Panc1 (cell line): ENCODE measurements around the gene MLEC. TPM values are rescaled to one million over a fixed set of nuclear protein-coding genes. Genes with fewer than 3 reads are reported as not detected.
A peak's percentile ranks its signal among the peaks of the same experiment; 100 is the strongest.
"Not testable (repeated sequence)": the region's sequence is repeated elsewhere in the genome, so short reads cannot be mapped to it uniquely, and the experiment has no call there.

ENCODE experiments used
- ATAC-seq: fragments of 200-7000 bp; cut with Tn5 transposase; 2 replicates; pipeline ENCODE4 v1.9.1; 2020; ENCODE audit warnings: mild to moderate bottlenecking, moderate library complexity
- BruUV-seq: library from RNA; stranded (reverse); fragments of 400-500 nt; replicated peaks from 2 replicates; lab custom pipeline; 2021; lab: Mats Ljungman, UMichigan
- CTCF ChIA-PET: fragments of 300-600 bp; sonication (Branson Sonifier 250); formaldehyde crosslinking; loops from one replicate; lab custom pipeline; 2022; ENCODE audit warnings: antibody characterized with exemption; lab: Charles Lee
- POLR2A ChIA-PET: fragments of 300-600 bp; sonication (Branson Sonifier 250); formaldehyde crosslinking; loops from one replicate; lab custom pipeline; 2022; ENCODE audit warnings: antibody characterized with exemption; lab: Charles Lee
- DNase-seq: peaks from one replicate; pipeline ENCODE4 v3.0.0-alpha.2; 2010; ENCODE audit warnings: low read depth, low spot score
- H3K27ac ChIP-seq: 2 replicates; pipeline ENCODE4 v1.5.1; 2011; ENCODE audit warnings: mild to moderate bottlenecking, low read length, inconsistent platforms
- H3K27me3 ChIP-seq: fragments of 200-500 bp; sonication (Bioruptor generic); 2 replicates; pipeline ENCODE4 v1.6.0; 2014; ENCODE audit warnings: low read length, inconsistent platforms; ENCODE audit not compliant: control insufficient read depth, insufficient read depth
- H3K36me3 ChIP-seq: fragments of 200-500 bp; sonication (Bioruptor generic); 2 replicates; pipeline ENCODE4 v1.5.1; 2014; ENCODE audit warnings: inconsistent platforms, mild to moderate bottlenecking, low read length, moderate library complexity; ENCODE audit not compliant: control insufficient read depth, insufficient read depth
- H3K4me1 ChIP-seq: 2 replicates; pipeline ENCODE4 v1.5.1; 2011; ENCODE audit warnings: inconsistent platforms, mild to moderate bottlenecking, low read length, moderate library complexity; ENCODE audit not compliant: control insufficient read depth, insufficient read depth
- H3K4me3 ChIP-seq, 2 experiments: 2 replicates each; pipeline ENCODE4 v1.5.1; 2011 to 2012; ENCODE audit warnings: low read depth in 2 of 2, low read length in 2 of 2, mild to moderate bottlenecking in 2 of 2, inconsistent platforms in 1 of 2, moderate library complexity in 1 of 2
- H3K9me3 ChIP-seq: fragments of 200-500 bp; sonication (Bioruptor generic); 2 replicates; pipeline ENCODE4 v1.5.1; 2014; ENCODE audit warnings: low read depth, mild to moderate bottlenecking, inconsistent platforms, low read length, moderate library complexity; ENCODE audit not compliant: control insufficient read depth, insufficient read depth
- POLR2AphosphoS5 ChIP-seq: IDR thresholded peaks from 2 replicates; pipeline ENCODE4 v1.6.1; 2012; ENCODE audit warnings: mild to moderate bottlenecking, low read depth, low read length, moderate library complexity
- SIN3A ChIP-seq: IDR thresholded peaks from 2 replicates; pipeline ENCODE4 v1.6.1; 2012; ENCODE audit warnings: low read depth, mild to moderate bottlenecking, low read length, moderate library complexity, borderline replicate concordance; ENCODE audit not compliant: insufficient read depth
- TCF7L2 ChIP-seq: IDR thresholded peaks from 2 replicates; pipeline ENCODE4 v1.6.1; 2011; ENCODE audit warnings: mild to moderate bottlenecking, low read depth, low read length, inconsistent platforms
- in situ Hi-C: cut with HindIII; loops from 2 replicates; pipeline ENCODE4 v1.10.0; 2016; ENCODE audit warnings: low sequenced_read_pairs, low pct_unique_long_range_greater_than_20kb
- intact Hi-C: fragments of 100-400 bp; cut with micrococcal nuclease; formaldehyde crosslinking; loops from one replicate; pipeline ENCODE4 v1.10.0; 2022; ENCODE audit not compliant: unreplicated experiment
- total RNA-seq: library from RNA; stranded (reverse); gene quantifications from one replicate; pipeline ENCODE4 v1.2.1, GENCODE V29; 2021; ENCODE audit not compliant: unreplicated experiment
- TF ChIP-seq, protein P1 (sequence below), 2 experiments: IDR thresholded peaks; 2 replicates each; pipeline ENCODE4 v1.6.1; 2011 to 2012; ENCODE audit warnings: low read depth in 2 of 2, control low read depth in 1 of 2, low read length in 1 of 2, mild to moderate bottlenecking in 1 of 2, moderate library complexity in 1 of 2; ENCODE audit not compliant: insufficient read depth in 1 of 2
- TF ChIP-seq, protein P2 (sequence below): fragments of 450-650 bp; IDR thresholded peaks from 2 replicates; pipeline ENCODE4 v1.5.1; 2017; ENCODE audit warnings: mild to moderate bottlenecking

The MLEC gene
- total RNA-seq, 1 experiment from 2014 or later: 171 TPM

DNA sequence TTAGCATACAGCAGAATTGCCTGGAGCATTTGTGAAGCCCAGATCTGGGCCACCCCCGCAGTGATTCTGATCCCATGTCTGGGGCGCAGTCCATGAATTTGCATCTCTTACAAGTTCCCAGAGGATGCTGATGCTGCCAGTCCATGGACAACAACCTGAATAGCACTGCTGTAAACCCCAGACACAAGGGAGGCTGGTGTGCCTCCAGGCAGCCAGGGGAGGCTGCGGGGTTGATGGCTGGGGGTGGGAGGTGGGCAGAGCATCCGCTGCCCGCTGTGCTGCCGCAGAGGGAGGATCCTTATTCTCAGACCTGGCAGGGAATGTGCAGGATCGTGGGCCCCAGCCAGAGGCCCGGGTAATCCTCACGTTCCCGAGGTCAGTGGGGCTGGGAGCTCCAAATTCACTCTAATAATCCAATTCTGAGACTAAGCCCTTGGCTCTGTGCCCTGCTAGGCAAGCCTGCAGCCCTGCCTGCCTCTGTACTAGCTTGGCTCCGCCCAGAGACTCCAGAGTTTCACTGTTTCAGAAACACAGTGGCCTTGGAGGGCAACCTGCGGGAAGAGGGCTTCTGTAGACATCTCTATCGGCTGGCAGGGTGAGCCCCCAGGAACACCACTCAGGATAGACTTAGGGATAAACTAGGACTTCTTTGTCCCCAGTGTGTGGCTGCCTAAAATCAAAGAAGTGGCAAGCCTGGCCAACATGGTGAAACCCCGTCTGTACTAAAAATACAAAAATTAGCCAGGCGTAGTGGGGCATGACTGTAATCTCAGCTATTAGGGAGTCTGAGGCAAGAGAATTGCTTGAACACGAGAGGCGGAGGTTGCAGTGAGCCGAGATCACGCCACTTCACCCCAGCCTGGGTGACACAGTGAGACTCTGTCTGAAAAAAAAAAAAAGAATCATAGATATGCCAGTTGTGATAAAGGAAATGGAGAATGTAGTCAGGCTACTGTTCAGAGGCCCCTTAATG is 17.8 kb upstream of the MLEC start:
- BruUV-seq: no TSS peak
- Histone ChIP-seq H3K4me3 (no peak overlapping the region), H3K9me3 (no peaks in the 10 kb centered on the region), H3K27ac (no peak overlapping the region), H3K4me1 (no peaks in the 10 kb centered on the region), H3K27me3 (no peaks in the 10 kb centered on the region), H3K36me3 (no peaks in the 10 kb centered on the region)
- DNase-seq (no peak), ATAC-seq (peak; percentile 37; the same call in 1 of the 2 replicates)
- in situ Hi-C loops (no loop called here), intact Hi-C loops (no loop called here)
- TF ChIP-seq, protein P1, sequence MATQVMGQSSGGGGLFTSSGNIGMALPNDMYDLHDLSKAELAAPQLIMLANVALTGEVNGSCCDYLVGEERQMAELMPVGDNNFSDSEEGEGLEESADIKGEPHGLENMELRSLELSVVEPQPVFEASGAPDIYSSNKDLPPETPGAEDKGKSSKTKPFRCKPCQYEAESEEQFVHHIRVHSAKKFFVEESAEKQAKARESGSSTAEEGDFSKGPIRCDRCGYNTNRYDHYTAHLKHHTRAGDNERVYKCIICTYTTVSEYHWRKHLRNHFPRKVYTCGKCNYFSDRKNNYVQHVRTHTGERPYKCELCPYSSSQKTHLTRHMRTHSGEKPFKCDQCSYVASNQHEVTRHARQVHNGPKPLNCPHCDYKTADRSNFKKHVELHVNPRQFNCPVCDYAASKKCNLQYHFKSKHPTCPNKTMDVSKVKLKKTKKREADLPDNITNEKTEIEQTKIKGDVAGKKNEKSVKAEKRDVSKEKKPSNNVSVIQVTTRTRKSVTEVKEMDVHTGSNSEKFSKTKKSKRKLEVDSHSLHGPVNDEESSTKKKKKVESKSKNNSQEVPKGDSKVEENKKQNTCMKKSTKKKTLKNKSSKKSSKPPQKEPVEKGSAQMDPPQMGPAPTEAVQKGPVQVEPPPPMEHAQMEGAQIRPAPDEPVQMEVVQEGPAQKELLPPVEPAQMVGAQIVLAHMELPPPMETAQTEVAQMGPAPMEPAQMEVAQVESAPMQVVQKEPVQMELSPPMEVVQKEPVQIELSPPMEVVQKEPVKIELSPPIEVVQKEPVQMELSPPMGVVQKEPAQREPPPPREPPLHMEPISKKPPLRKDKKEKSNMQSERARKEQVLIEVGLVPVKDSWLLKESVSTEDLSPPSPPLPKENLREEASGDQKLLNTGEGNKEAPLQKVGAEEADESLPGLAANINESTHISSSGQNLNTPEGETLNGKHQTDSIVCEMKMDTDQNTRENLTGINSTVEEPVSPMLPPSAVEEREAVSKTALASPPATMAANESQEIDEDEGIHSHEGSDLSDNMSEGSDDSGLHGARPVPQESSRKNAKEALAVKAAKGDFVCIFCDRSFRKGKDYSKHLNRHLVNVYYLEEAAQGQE (IDR thresholded peaks at IDR 0.05; ENCODE audit: insufficient read depth in 1 of 2, low read depth in 2 of 2, low read length in 1 of 2): no peak
- TF ChIP-seq POLR2AphosphoS5: no peak
- no peak for TF ChIP-seq TCF7L2
- TF ChIP-seq, protein P2, sequence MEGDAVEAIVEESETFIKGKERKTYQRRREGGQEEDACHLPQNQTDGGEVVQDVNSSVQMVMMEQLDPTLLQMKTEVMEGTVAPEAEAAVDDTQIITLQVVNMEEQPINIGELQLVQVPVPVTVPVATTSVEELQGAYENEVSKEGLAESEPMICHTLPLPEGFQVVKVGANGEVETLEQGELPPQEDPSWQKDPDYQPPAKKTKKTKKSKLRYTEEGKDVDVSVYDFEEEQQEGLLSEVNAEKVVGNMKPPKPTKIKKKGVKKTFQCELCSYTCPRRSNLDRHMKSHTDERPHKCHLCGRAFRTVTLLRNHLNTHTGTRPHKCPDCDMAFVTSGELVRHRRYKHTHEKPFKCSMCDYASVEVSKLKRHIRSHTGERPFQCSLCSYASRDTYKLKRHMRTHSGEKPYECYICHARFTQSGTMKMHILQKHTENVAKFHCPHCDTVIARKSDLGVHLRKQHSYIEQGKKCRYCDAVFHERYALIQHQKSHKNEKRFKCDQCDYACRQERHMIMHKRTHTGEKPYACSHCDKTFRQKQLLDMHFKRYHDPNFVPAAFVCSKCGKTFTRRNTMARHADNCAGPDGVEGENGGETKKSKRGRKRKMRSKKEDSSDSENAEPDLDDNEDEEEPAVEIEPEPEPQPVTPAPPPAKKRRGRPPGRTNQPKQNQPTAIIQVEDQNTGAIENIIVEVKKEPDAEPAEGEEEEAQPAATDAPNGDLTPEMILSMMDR: no peak
- TF ChIP-seq SIN3A: no peak
- POLR2A ChIA-PET: no interaction called here
- CTCF ChIA-PET: no interaction called here

DNA sequence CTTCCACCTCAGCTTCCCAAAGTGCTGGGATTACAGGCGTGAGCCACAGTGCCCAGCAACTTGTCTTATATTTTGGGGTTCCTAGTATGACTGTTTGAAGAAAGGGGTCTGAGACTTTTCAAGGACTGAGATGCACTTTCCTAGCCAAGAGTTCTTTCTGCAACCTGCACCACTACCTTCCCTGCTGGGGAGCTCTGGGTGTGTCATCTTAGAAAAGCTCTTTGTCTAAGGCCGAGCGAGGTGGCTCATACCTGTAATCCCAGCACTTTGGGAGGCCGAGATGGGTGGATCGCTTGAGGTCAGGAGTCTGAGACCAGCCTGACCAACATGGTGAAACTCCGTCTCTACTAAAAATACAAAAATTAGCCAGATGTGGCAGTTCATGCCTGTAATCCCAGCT is 16.7 kb upstream of the MLEC start:
- ChIA-PET CTCF (interaction anchor here (0.6 kb wide), 1 partner anchor 449 kb away, joined by 3 read pairs; no protein-coding TSS in a partner anchor), POLR2A (interaction anchor here (0.5 kb wide), 1 partner anchor 390 kb away, joined by 3 read pairs; no protein-coding TSS in a partner anchor)
- intact Hi-C loops, H3K27me3 ChIP-seq, BruUV-seq, H3K4me1 ChIP-seq, DNase-seq, ATAC-seq, H3K36me3 ChIP-seq, H3K27ac ChIP-seq, H3K9me3 ChIP-seq, H3K4me3 ChIP-seq, in situ Hi-C loops: not testable (repeated sequence)

DNA sequence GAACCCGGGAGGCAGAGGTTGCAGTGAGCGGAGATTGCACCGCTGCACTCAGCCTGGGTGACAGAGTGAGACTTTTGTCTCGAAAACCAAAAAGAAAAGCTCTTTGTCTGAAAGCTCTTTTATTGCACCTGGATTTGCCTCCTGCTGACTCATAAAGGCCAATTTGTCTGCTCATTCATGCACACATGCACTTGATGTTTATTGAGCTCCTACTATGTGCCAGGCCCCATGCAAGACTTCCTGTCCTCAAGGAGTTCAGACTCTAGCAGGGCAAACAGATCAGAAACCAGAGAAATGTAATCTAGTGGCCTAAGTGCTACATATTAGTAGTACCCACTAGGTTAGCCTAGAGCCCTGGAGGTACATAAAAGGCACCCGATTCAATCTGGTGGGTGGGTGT is 16.3 kb upstream of the MLEC start:
- no peaks in the 10 kb centered on the region for H3K9me3 ChIP-seq
- DNase-seq (no peak), ATAC-seq (no peak)
- no peaks in the 10 kb centered on the region for H3K4me1 ChIP-seq
- in situ Hi-C loops: no loop called here
- H3K27ac ChIP-seq: no peak overlapping the region
- BruUV-seq: no TSS peak
- H3K27me3 ChIP-seq: no peaks in the 10 kb centered on the region
- TF ChIP-seq POLR2AphosphoS5 (no peak), SIN3A (no peak), TCF7L2 (no peak)
- TF ChIP-seq, protein P2: no peak
- TF ChIP-seq, protein P1 (IDR thresholded peaks at IDR 0.05; ENCODE audit: insufficient read depth in 1 of 2, low read depth in 2 of 2, low read length in 1 of 2): no peak
- ChIA-PET CTCF (interaction anchor here (0.6 kb wide), 1 partner anchor 448 kb away, joined by 3 read pairs; no protein-coding TSS in a partner anchor), POLR2A (interaction anchor here (0.5 kb wide), 1 partner anchor 389 kb away, joined by 3 read pairs; no protein-coding TSS in a partner anchor)
- intact Hi-C loops: no loop called here
- no peak overlapping the region for H3K4me3 ChIP-seq
- H3K36me3 ChIP-seq: no peaks in the 10 kb centered on the region
